ENCODE measurements around the gene R3HDM4. TPM values are rescaled to one million over a fixed set of nuclear protein-coding genes. Genes with fewer than 3 reads are reported as not detected.
A peak's percentile ranks its signal among the peaks of the same experiment; 100 is the strongest.
"Not testable (repeated sequence)": the region's sequence is repeated elsewhere in the genome, so short reads cannot be mapped to it uniquely, and the experiment has no call there.

Gene R3HDM4
- total RNA-seq: 10 to 100 TPM; 73.7 to 83.3 TPM

DNA sequence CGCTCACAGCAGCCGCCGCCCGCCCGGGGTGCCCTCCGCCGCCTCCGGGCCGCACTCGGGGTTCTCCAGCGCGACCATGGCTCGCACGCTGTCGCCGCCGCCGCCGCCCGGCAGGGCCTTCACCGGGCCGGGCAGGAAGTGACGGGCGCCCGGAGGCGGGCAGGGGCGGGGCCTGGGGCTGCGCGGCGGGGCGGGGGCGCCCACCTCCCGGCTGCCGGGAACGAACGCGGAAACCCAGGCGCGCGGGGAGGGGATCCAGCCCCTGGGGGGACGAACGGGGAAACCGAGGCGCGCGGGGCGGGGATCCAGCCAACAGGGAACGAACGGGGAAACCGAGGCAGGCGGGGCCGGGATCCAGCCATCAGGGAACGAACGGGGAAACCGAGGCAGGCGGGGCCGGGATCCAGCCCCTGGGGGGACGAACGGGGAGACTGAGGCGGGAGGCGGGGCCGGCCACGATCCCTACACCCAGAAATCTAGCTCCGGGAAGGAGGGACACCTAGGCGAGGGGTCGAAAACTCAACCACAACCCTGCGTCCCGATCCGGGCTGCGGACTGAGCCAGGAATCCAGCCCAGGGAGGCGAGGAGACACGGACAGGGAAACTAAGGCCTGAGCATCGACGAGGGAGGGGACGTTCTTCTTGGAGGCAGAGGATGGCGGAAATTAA lies at the start of gene R3HDM4:
Gene R3HDM4 (minus strand): TSS at position 140 of the 669 bp plus-strand sequence. CDS start 62 bp downstream, at position 78.
- H3K9me3 Mint-ChIP-seq (ENCODE audit: low read depth): no peaks in the 10 kb centered on the region
- intact Hi-C loops (cut with DNase I, micrococcal nuclease): loop anchor here in 1 of 2 experiments (1.0 kb wide), 2 partner anchors 20 to 116 kb away; partner anchors contain the start of genes MED16, PTBP1 and RNU6-9
- peaks cover 32% of the 10 kb centered on the region for H3K4me1 Mint-ChIP-seq
- ChIA-PET CTCF (no interaction called here), POLR2A (no interaction called here)
- peaks cover 8% of the 10 kb centered on the region for H3K36me3 Mint-ChIP-seq (ENCODE audit: low read depth)
- DNase-seq (peak; percentile 92), ATAC-seq (peak; percentile 57)
- H3K27me3 Mint-ChIP-seq: no peaks in the 10 kb centered on the region
- peak within 1 kb of the TSS; percentile 90 for H3K27ac Mint-ChIP-seq
- H3K4me3 Mint-ChIP-seq: peak within 1 kb of the TSS; percentile 79

DNA sequence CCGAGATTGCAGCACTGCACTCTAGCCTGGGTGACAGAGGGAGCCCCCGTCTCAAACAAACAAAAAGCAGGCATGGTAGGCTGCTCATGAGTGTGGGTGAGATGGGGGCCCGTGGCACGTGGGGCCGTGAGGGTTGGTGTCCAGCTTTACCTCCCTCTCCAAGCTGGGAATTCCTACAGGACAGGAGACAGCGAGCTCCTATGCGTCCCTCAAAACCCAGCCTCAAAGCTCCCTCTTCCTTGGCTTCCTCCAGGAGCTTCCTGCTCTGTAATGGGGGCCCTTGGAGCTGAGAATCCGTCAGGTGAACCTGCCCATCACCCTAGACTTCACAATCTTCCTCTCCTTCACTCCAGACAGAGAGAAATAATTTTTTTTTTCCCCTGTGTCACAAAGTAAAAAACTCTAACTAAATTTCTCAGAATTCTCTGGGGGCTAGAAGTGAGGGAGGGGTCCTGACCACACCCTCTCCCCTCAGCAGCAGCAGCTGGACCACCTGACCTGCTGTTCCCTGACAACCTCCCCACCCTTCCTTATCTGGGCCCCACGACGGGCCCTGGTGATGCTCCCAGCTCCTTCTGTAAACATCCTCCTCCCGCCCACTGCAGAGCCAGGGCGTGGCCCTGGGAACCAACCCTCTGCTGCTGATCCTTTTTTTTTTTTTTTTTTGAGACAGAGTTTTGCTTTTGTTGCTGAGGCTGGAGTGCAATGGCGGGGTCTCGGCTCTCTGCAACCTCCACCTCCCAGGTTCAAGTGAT lies 49.0 kb upstream of the R3HDM4 start:
- intact Hi-C loops (cut with DNase I, micrococcal nuclease): no loop called here
- ChIA-PET CTCF (interaction anchor here (0.9 kb wide), 1 partner anchor 20 kb away, joined by 3 read pairs; no protein-coding TSS in a partner anchor), POLR2A (no interaction called here)
- Mint-ChIP-seq H3K36me3 (ENCODE audit: low read depth) (peaks cover 11% of the 10 kb centered on the region), H3K9me3 (ENCODE audit: low read depth) (peaks cover 2% of the 10 kb centered on the region), H3K4me1 (peaks cover 4% of the 10 kb centered on the region), H3K27ac (no peak overlapping the region), H3K27me3 (no peaks in the 10 kb centered on the region), H3K4me3 (no peak overlapping the region)
- DNase-seq (no peak), ATAC-seq (no peak)

DNA sequence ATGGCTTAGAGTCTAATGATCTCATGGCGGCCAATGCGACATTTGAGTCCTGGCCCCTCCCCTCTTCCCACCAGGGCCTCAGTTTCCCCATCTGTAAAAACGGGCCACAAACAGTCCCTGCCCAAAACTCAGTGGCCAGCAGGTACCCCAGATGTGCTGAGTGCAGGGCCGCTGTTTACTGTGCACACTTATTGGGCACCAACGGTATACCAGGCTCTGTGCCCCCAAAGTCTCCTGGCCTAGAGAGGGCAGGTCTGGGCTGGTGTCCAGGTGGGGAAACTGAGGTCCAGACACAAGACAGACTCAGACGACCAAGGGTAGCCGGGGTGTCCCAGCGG lies 47.6 kb upstream of the R3HDM4 start:
- H3K27me3 Mint-ChIP-seq: no peaks in the 10 kb centered on the region
- H3K36me3 Mint-ChIP-seq (ENCODE audit: low read depth): peaks cover 11% of the 10 kb centered on the region
- no peak overlapping the region for H3K27ac Mint-ChIP-seq
- H3K4me1 Mint-ChIP-seq: peaks cover 4% of the 10 kb centered on the region
- intact Hi-C loops (cut with DNase I, micrococcal nuclease): no loop called here
- CTCF ChIA-PET: no interaction called here
- DNase-seq (no peak), ATAC-seq (no peak)
- peaks cover 2% of the 10 kb centered on the region for H3K9me3 Mint-ChIP-seq (ENCODE audit: low read depth)
- no peak overlapping the region for H3K4me3 Mint-ChIP-seq
- POLR2A ChIA-PET: no interaction called here

DNA sequence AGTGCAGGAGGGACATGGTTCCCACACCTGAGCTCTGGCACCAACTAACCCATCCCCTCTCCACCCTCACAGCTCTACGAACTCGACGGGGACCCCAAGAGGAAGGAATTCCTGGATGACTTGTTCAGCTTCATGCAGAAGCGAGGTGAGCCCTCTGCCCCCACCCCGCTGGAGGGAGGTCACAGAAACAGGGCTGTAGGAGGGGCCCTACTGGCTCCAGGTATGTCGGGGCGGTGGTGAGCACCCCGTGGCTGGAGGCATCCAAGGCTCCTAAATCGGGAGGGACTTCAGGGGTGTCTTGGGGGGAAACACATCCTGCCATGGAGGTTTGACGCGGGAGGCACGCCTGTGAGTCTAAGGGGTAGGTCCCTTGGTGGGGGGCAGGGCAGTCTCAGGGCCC lies 47.0 kb upstream of the R3HDM4 start:
- peaks cover 4% of the 10 kb centered on the region for H3K4me1 Mint-ChIP-seq
- DNase-seq (no peak), ATAC-seq (no peak)
- H3K27ac Mint-ChIP-seq: no peak overlapping the region
- POLR2A ChIA-PET: no interaction called here
- peaks cover under 1% of the 10 kb centered on the region for H3K9me3 Mint-ChIP-seq (ENCODE audit: low read depth)
- intact Hi-C loops (cut with DNase I, micrococcal nuclease): no loop called here
- no peak overlapping the region for H3K4me3 Mint-ChIP-seq
- H3K36me3 Mint-ChIP-seq (ENCODE audit: low read depth): peaks cover 7% of the 10 kb centered on the region
- CTCF ChIA-PET: interaction anchor here (0.7 kb wide), 1 partner anchor 60 kb away, joined by 3 read pairs; no protein-coding TSS in a partner anchor
- H3K27me3 Mint-ChIP-seq: no peaks in the 10 kb centered on the region

DNA sequence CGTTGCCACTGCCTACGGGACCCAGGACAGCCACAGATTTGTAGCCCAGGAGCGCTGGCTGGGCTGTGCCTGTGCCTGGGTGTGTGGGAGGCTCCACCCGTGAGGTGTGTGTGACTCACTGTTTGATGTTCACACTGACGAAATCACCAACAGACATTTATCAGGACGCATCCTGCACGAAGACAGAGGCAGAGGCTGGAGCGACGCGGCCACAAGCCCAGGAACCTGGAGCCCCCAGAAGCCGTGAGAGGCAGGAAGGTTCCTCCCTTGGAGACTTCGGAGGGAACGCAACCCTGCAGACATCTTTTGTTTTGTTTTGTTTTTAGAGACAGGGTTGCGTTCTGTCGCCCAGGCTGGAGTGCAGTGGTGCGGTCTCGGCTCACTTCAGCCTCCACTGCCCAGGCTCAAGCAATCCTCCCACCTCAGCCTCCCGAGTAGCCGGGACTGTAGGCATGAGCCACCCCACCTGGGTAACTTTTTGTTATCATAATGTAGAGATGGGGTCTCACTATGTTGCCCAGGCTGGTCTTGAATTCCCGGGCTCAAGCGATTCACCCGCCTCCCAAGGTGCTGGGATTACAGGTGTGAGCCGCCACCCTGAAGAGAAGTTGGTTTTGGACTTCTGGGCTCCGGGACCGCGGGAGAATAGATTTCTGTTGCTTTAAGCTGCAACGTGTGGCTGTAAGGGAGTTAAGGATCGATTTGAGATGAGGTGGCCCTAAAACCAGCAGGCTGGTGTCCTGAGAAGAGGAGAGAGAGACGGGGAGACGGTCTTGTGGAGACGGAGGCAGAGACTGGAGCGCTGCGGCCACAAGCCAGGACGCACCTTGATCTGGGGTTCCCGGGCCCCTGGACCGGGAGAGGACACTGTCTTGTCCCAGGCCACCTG lies 46.2 kb upstream of the R3HDM4 start:
- ATAC-seq (peak; percentile 93), DNase-seq (peak; percentile 77)
- Mint-ChIP-seq H3K36me3 (ENCODE audit: low read depth) (peaks cover 4% of the 10 kb centered on the region), H3K27ac (peak overlapping the region; percentile 67), H3K9me3 (ENCODE audit: low read depth) (no peaks in the 10 kb centered on the region), H3K27me3 (no peaks in the 10 kb centered on the region), H3K4me1 (peaks cover 4% of the 10 kb centered on the region), H3K4me3 (peak overlapping the region; percentile 30)
- intact Hi-C loops (cut with DNase I, micrococcal nuclease): no loop called here
- CTCF ChIA-PET: interaction anchor here (0.7 kb wide), 1 partner anchor 61 kb away, joined by 3 read pairs; no protein-coding TSS in a partner anchor
- POLR2A ChIA-PET: no interaction called here

DNA sequence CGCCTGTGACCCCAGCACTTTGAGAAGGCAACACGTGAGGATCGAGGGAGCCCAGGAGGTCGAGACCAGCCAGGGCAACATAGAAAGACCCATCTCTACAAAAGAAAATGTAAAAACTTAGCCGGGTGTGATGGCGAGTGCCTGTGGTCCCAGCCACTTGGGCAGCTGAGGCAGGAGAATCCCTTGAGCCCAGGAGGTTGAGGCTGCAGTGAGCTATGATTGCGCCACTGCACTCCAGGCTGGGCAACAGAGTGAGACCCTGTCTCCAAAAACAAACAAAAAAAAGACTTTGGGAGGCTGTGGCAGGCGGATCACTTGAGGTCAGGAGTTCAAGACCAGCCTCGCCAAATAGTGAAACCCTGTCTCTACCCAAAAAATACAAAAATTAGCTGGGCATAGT lies 44.6 kb upstream of the R3HDM4 start:
- H3K9me3 Mint-ChIP-seq (ENCODE audit: low read depth); H3K36me3 Mint-ChIP-seq (ENCODE audit: low read depth); ATAC-seq; DNase-seq; H3K27me3 Mint-ChIP-seq; H3K4me1 Mint-ChIP-seq; H3K27ac Mint-ChIP-seq; CTCF ChIA-PET; H3K4me3 Mint-ChIP-seq: not testable (repeated sequence)
- POLR2A ChIA-PET: interaction anchor here (0.6 kb wide), 1 partner anchor 19 kb away, joined by 6 read pairs; no protein-coding TSS in a partner anchor
- intact Hi-C loops (cut with DNase I, micrococcal nuclease): loop anchor here in 1 of 2 experiments (2.0 kb wide), 1 partner anchor 17 kb away; no protein-coding TSS in a partner anchor

DNA sequence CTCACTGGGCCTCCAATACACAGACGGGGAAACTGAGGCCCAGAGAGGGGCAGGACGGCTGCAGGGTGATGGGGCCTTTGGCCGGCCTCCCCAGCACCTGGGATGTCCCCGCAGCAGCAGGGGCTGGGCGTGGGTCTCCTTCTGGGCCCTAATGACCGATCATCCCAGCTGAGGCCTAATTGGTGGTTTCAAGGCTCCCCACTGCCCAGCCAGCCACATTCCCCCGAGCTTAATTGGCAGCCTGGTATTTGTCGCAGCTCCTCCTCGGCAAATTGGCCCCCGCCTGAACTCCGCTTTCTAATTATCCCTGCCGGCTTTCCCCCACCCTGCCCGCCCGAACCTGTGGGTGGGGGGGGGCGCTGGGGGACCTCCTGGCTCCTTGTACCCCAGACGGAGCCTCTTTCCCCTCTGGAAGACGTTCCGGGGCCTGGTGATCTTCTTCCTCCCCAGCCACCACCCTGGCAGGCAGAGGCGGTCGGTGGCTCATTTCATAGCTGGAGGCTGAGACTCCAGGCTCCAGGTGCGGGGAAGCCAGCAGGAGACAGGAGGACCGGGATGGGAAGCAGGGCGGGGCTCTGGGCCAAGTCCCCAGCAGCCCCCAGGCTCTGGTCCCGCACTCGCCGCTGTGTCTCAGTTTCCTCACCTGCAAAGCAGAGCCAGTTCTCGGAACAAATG lies 43.9 kb upstream of the R3HDM4 start:
- no peak overlapping the region for H3K27ac Mint-ChIP-seq
- no peak for DNase-seq
- H3K36me3 Mint-ChIP-seq (ENCODE audit: low read depth): peaks cover 2% of the 10 kb centered on the region
- POLR2A ChIA-PET: interaction anchor here (0.6 kb wide), 1 partner anchor 18 kb away, joined by 6 read pairs; no protein-coding TSS in a partner anchor
- no peak overlapping the region for H3K4me3 Mint-ChIP-seq
- ATAC-seq: no peak
- H3K9me3 Mint-ChIP-seq (ENCODE audit: low read depth): no peaks in the 10 kb centered on the region
- CTCF ChIA-PET: no interaction called here
- intact Hi-C loops (cut with DNase I, micrococcal nuclease): loop anchor here in 1 of 2 experiments (2.0 kb wide), 1 partner anchor 16 kb away; no protein-coding TSS in a partner anchor
- no peaks in the 10 kb centered on the region for H3K27me3 Mint-ChIP-seq
- H3K4me1 Mint-ChIP-seq: peaks cover 4% of the 10 kb centered on the region

DNA sequence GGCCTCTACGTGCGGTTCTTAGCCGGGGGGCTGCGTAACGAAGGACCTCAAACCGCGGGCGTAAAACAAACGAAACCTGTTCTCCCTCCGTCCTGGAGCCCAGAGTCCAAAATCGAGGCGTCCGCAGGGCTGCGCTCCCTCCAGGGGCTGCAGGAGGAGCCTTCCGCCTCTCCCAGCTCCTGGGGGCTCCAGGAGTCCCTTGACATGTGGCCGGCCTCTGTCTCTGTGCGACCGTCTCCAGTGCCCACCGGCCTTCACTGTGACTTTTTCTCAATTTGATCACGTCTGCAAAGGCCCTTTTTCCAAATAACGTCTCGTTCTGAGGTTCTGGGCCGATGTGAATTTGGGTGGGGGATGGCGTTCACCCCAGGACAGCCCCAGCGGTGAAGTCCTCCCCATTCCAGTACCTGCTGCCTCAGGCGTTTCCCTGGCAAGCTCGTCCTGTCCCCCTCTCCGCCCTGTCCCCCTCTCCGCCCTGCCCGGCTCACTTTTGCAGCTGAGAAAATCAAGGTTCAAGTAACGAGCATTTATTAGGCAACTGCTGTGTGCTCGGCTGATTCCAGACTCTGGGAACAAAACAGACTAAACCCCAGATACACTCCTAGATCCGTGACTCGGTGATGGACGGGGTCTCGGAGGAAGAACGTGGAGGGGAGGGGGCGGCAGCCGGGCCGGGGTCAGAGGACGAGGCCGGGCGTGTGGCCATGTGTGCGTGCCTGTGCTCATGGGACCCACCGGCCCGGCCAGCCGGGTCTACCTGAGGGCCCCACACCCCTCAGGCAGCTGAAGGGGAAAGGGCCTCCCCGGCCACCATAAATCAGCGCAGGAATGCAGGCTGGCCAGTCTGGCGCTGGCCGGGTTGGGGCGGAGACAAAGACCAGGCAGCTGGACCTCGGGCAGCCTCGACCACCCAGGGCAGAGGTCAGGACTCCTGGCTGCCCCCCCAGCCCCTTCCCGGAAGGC lies 43.1 kb upstream of the R3HDM4 start:
- peaks cover 2% of the 10 kb centered on the region for H3K36me3 Mint-ChIP-seq (ENCODE audit: low read depth)
- H3K4me3 Mint-ChIP-seq: no peak overlapping the region
- no peak for ATAC-seq
- intact Hi-C loops (cut with DNase I, micrococcal nuclease): loop anchor here in 1 of 2 experiments (2.0 kb wide), 1 partner anchor 15 kb away; no protein-coding TSS in a partner anchor
- peaks cover 4% of the 10 kb centered on the region for H3K4me1 Mint-ChIP-seq
- ChIA-PET POLR2A (no interaction called here), CTCF (interaction anchor here (0.7 kb wide), 1 partner anchor 13 kb away, joined by 3 read pairs; no protein-coding TSS in a partner anchor)
- DNase-seq: no peak
- H3K27ac Mint-ChIP-seq: no peak overlapping the region
- H3K27me3 Mint-ChIP-seq: no peaks in the 10 kb centered on the region
- H3K9me3 Mint-ChIP-seq (ENCODE audit: low read depth): no peaks in the 10 kb centered on the region

GRCh38 chr19:954672-955494 lies 41.9 kb upstream of the R3HDM4 start:
- H3K4me3 Mint-ChIP-seq: no peak overlapping the region
- ChIA-PET CTCF (interaction anchor here (0.6 to 0.7 kb wide), 2 partner anchors 18 to 59 kb away, joined by 3 to 5 read pairs; no protein-coding TSS in a partner anchor), POLR2A (no interaction called here)
- DNase-seq: no peak
- peaks cover 2% of the 10 kb centered on the region for H3K36me3 Mint-ChIP-seq (ENCODE audit: low read depth)
- no peak overlapping the region for H3K27ac Mint-ChIP-seq
- peaks cover 4% of the 10 kb centered on the region for H3K4me1 Mint-ChIP-seq
- no peak for ATAC-seq
- no peaks in the 10 kb centered on the region for H3K9me3 Mint-ChIP-seq (ENCODE audit: low read depth)
- H3K27me3 Mint-ChIP-seq: no peaks in the 10 kb centered on the region
- intact Hi-C loops (cut with DNase I, micrococcal nuclease): no loop called here

All from activated CD4-positive, alpha-beta T cell treated with anti-CD3 and anti-CD28 coated beads for 36 hours (primary cell).